Stimulated activated naive CD8-positive, alpha-beta T cell treated with anti-CD3 and anti-CD28 coated beads, Interleukin-15, amount 100 ng/mL, for 72 hours (primary cell): ENCODE data around the gene TRIM9.

Source experiments
- ATAC-seq: fragments of 150-1000 bp; cut with Tn5 transposase; 2 replicates; pipeline ENCODE4 v1.10.0; 2021; ENCODE audit warnings: mild to moderate bottlenecking, moderate library complexity
- DNase-seq, 2 donors: peaks; one replicate each; pipeline ENCODE4 v3.0.0; 2021 to 2022
- H3K27ac Mint-ChIP-seq, 2 donors: one replicate each; pipeline ENCODE4 v1.8.0; 2022; ENCODE audit warnings: mild to moderate bottlenecking in 2 of 2, mixed read lengths in 2 of 2, moderate library complexity in 2 of 2
- H3K27me3 Mint-ChIP-seq: one replicate; pipeline ENCODE4 v1.8.0; 2022; ENCODE audit warnings: mixed read lengths
- H3K4me1 Mint-ChIP-seq: one replicate; pipeline ENCODE4 v1.8.0; 2022; ENCODE audit warnings: mild to moderate bottlenecking, mixed read lengths
- H3K4me3 Mint-ChIP-seq, 2 donors: one replicate each; pipeline ENCODE4 v1.8.0; 2022; ENCODE audit warnings: mild to moderate bottlenecking in 2 of 2, mixed read lengths in 2 of 2, moderate library complexity in 1 of 2
- H3K9me3 Mint-ChIP-seq, 2 donors: one replicate each; pipeline ENCODE4 v1.8.0; 2022; ENCODE audit warnings: mixed read lengths in 2 of 2

The TRIM9 gene

DNA sequence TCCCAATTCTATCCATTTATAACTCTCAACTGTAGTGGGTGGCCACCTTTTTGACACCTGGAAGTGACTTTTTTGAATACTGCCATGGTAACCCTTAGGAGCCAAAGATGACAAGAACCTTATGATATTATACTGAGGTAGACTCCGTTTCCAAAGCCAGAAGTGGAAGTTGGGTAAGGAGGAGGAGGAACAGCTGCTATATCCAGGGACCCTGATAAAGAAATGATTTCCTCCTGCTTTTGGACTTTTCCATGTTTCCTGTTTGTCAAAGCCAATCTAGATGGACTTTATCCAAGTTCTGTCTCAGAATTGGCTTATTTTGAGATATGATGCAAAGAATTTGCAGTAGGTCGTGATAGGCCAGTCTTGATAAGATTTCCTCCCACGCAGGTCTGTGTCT is 14.3 kb downstream of the TRIM9 start:
- no peak for DNase-seq
- no peaks in the 10 kb centered on the region for H3K9me3 Mint-ChIP-seq
- no peak overlapping the region for H3K4me3 Mint-ChIP-seq
- no peaks in the 10 kb centered on the region for H3K27me3 Mint-ChIP-seq
- no peaks in the 10 kb centered on the region for H3K4me1 Mint-ChIP-seq
- no peak for ATAC-seq
- H3K27ac Mint-ChIP-seq = no peak overlapping the region

DNA sequence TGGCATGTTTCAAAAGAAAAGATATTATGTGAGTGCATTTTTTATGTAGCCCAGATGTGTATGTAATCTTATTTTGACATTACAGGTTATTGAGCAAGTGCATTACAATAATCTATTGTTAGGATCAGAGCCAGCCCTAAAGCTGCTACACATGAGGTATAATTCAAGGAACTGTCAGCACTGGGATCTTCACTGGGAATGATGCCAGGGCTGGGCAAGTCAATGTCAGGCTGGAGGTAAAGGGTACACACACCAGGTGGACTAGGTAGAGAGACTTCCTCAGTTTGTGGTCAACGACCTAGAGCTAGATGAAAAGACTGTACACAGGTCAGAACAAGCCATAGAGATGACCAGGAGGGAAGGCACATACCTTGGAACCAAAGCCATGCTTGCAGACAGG is 15.4 kb downstream of the TRIM9 start:
- no peak for DNase-seq
- no peak for ATAC-seq
- no peak overlapping the region for H3K4me3 Mint-ChIP-seq

DNA sequence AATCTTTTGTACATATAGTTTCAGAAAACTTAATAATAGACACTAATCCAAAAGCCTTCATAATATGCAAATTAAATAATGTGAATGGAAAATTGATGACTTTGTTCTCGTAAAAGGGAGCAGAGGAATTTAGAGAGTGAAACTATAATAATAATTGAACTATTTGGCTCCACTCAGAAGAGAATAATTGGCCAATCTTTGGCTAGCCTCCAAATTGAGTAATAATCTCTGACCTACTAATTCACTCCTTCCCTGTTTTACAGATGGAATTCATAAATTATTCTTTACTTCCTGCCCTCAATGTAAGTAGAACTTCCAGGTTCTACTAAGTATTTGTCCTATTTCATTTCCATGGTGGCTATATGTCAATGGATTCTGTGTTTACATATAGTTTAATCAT is 15.8 kb downstream of the TRIM9 start:
- Mint-ChIP-seq H3K27ac (no peak overlapping the region), H3K4me1 (no peaks in the 10 kb centered on the region), H3K4me3 (no peak overlapping the region), H3K9me3 (no peaks in the 10 kb centered on the region), H3K27me3 (no peaks in the 10 kb centered on the region)
- ATAC-seq (no peak), DNase-seq (no peak)

More for the DNA sequence above, 15.4 kb downstream of the TRIM9 start:
- H3K27me3 Mint-ChIP-seq = no peaks in the 10 kb centered on the region
- H3K4me1 Mint-ChIP-seq = no peaks in the 10 kb centered on the region
- H3K9me3 Mint-ChIP-seq = no peaks in the 10 kb centered on the region
- no peak overlapping the region for H3K27ac Mint-ChIP-seq

DNA sequence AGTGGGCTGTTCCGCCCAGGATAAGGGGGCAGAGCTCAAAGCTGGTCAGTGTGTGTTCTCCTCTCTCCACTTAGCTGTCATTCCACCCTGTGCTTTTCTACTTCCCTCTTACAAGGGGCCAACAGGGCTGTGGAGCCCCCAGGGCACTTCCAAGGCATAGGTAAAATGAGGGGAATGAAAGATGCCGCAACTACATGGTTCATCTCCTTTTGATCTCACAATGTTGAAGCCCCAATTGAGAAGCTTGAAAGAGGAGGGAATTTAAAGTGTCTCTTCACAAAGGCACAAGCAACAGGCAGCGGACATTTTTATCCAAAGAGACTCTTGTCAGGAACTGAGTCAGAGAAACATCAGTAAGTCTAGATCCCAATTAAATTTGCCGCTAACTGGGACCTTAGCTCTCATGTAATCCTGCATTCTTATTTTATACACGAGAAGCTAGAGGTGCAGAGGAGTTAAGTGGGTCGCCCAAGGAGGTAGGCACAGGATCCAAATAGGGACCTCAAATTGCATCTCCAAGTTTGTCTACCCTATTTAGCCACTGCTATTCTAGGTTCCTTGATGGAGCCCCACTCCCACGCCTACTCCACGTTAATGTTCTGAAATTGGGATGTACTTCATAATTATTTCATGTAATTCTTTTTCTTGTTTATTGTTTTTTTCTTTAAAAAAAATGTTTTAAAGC is 20.1 kb downstream of the TRIM9 start:
- H3K4me3 Mint-ChIP-seq = no peak overlapping the region
- no peaks in the 10 kb centered on the region for H3K9me3 Mint-ChIP-seq
- ATAC-seq = no peak
- H3K4me1 Mint-ChIP-seq = no peaks in the 10 kb centered on the region
- no peak for DNase-seq
- no peak overlapping the region for H3K27ac Mint-ChIP-seq
- no peaks in the 10 kb centered on the region for H3K27me3 Mint-ChIP-seq

DNA sequence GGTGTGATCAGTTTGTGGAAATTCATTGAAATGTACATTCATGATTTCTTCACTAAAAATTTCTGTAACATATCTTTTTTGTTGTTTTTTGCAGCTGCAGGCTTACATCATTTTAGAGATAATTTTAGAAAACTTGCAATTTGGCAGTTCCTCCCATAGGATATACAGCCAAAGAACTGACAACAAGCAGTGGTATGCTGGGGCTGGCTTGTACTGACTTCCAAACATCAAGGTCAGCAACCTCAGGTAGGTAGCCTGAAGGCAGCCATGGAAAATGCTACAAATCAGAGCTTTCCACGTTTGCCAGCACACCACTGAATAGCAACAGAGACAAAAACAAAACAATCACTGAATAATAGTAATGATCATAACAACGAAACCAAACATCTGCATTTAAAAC is 21.2 kb downstream of the TRIM9 start:
- no peak overlapping the region for H3K27ac Mint-ChIP-seq
- no peak overlapping the region for H3K4me3 Mint-ChIP-seq
- no peaks in the 10 kb centered on the region for H3K4me1 Mint-ChIP-seq
- DNase-seq (no peak), ATAC-seq (no peak)
- H3K27me3 Mint-ChIP-seq = no peaks in the 10 kb centered on the region
- peaks cover 0 to 3% of the 10 kb centered on the region in 2 donors for H3K9me3 Mint-ChIP-seq

DNA sequence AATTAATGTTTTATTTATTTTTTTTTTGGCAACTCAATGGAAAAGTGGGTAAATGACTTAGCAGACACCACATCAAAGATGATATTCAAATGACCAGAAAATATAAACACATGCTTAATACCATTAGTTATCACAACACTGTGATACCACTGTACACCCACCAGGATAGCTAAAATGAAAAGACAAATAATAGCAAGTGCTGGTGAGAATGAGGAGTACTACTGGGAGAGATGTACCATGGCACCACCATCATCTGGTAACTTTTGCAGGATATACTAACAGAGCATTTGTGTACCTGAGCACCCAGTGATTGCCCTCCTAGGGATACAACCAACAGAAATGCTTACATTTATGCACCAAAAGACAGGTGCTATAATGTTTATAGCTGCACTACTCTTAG is 21.9 kb downstream of the TRIM9 start:
- no peak overlapping the region for H3K27ac Mint-ChIP-seq
- H3K4me3 Mint-ChIP-seq = no peak overlapping the region
- H3K4me1 Mint-ChIP-seq = no peaks in the 10 kb centered on the region
- ATAC-seq (no peak), DNase-seq (no peak)
- no peaks in the 10 kb centered on the region for H3K27me3 Mint-ChIP-seq
- peaks cover 0 to 4% of the 10 kb centered on the region in 2 donors for H3K9me3 Mint-ChIP-seq

DNA sequence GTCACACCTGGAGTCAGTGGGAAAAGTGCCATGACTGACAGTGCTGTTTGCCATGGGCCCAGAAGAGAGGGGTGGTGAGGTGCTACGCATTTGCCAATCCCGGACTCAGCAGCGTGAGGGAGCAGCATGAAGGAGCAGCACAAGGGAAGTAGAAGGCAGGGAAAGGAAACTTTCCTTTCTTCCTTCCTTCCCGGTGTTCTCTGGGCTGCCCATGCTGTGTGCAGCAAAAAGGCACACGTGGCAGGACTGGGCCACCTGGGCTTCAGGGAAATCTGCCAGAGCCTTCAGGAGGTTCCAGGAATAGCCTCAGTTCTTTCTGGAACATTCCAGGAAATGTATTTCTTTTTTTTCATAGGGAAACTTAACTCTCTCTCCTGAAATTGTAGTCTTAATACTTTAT is 23.0 kb downstream of the TRIM9 start:
- no peaks in the 10 kb centered on the region for H3K27me3 Mint-ChIP-seq
- no peak overlapping the region for H3K4me3 Mint-ChIP-seq
- no peaks in the 10 kb centered on the region for H3K4me1 Mint-ChIP-seq
- DNase-seq (no peak), ATAC-seq (no peak)
- no peak overlapping the region for H3K27ac Mint-ChIP-seq
- peaks cover 0 to 4% of the 10 kb centered on the region in 2 donors for H3K9me3 Mint-ChIP-seq

DNA sequence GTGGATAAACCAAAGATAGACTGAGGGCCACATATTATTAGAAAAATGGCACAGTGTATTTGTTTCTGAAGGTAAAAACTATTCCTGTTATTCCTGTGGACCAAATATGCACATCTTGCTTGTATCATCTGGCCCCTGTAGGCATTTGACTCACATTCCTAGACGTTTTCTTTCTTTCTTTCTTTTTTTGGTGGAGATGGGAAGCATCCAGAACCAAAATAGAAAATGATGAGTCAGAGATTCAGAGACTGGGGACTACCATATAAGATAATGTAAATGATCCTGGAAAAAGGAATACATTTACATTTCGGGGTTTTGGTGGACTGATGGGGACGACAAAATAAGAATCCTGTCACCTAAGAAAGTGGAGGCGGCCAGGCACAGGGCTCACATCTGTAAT is 24.2 kb downstream of the TRIM9 start:
- ATAC-seq (no peak), DNase-seq (no peak)
- Mint-ChIP-seq H3K9me3 (peaks cover 0 to 4% of the 10 kb centered on the region in 2 donors), H3K4me3 (no peak overlapping the region), H3K4me1 (no peaks in the 10 kb centered on the region), H3K27me3 (no peaks in the 10 kb centered on the region), H3K27ac (no peak overlapping the region)

DNA sequence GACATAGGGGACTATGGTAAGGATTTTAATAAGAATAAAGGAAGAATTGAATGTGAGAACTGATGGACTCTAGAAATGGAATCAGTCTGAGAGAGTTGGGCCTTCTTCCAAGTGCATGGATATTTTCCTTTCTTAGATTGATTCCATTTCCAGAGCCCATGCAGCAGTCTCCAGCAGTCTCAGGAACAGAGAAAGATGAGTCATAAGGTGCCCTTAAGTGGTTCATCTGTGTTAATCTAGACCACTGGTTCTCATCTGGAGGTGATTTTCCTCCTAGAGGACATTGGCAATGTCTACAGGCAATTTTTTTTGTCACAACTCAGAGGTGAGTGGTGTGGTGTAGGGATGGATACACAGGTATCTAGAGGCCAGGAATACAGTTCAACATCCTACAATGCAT is 25.9 kb downstream of the TRIM9 start:
- Mint-ChIP-seq H3K4me1 (no peaks in the 10 kb centered on the region), H3K4me3 (no peak overlapping the region), H3K27me3 (no peaks in the 10 kb centered on the region), H3K27ac (peak overlapping the region in 1 of 2 donors; percentile 15), H3K9me3 (peaks cover 0 to 4% of the 10 kb centered on the region in 2 donors)
- ATAC-seq = no peak
- DNase-seq = no peak

DNA sequence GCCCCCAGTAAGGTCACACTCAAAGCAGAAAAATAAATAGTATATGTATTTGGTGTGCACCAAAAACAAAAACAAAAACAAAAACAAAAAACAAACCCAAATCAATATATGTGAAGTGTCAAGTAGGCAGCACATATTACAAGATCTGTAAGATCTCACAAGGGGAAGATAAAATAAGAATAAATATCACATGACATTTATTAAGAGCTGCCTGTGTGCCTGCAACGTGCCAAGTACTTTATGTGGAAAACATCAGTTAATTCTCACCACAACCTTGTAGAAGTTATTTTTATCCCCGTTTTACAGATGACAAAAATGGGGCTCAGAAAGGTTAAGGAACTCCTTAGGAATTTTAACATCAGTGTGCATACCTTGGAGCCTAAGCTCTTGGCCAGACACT is 26.6 kb downstream of the TRIM9 start:
- H3K27ac Mint-ChIP-seq = no peak overlapping the region
- DNase-seq = no peak
- no peak overlapping the region for H3K4me3 Mint-ChIP-seq
- no peaks in the 10 kb centered on the region for H3K4me1 Mint-ChIP-seq
- no peaks in the 10 kb centered on the region for H3K27me3 Mint-ChIP-seq
- H3K9me3 Mint-ChIP-seq = peaks cover under 1 to 4% of the 10 kb centered on the region in 2 donors
- no peak for ATAC-seq

DNA sequence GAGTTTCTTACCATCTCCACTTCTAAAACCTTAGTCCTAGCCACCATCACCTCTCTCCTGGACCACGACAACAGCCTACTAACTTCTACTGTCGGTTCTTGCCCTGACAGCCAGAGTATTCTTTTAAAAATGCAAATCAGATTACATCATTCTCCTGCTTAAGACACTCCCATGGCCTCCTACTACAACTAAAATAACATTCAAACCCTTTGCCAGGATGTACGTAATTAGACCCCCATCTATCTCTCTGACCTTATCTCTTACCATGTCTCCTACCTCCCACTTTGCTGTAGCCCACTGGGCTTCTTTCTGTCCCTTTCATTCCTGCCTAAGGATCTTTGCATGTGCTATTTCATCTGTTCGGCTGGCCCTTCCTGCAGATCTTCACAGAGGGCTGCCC is 27.6 kb downstream of the TRIM9 start:
- peak overlapping the region in 1 of 2 donors; percentile 14 for H3K27ac Mint-ChIP-seq
- H3K27me3 Mint-ChIP-seq = no peaks in the 10 kb centered on the region
- ATAC-seq = no peak
- no peak for DNase-seq
- H3K9me3 Mint-ChIP-seq = peaks cover 10 to 13% of the 10 kb centered on the region in 2 donors
- H3K4me3 Mint-ChIP-seq = no peak overlapping the region
- no peaks in the 10 kb centered on the region for H3K4me1 Mint-ChIP-seq

DNA sequence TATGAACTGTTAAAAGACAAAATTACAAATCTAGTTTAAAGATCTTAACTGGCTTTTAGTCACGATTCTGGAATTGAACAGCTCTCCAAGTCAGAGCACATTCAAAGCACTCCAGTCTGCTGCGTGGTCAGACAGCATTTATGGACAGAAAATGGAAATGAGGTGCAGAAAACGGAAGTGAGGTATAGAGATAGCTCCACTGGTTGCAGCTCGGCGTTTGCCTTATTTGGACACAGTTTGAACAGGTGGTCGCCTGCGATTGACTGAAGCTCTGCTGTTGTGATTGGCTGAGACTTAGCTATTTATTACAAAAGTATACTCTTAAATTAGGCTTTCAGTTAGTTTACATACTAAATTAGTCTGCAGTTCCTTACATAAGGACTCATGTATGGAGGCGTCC is 28.3 kb downstream of the TRIM9 start:
- Mint-ChIP-seq H3K27ac (no peak overlapping the region), H3K27me3 (no peaks in the 10 kb centered on the region), H3K9me3 (peaks cover 14% of the 10 kb centered on the region in 2 donors), H3K4me1 (no peaks in the 10 kb centered on the region), H3K4me3 (no peak overlapping the region)
- no peak for ATAC-seq
- no peak for DNase-seq

DNA sequence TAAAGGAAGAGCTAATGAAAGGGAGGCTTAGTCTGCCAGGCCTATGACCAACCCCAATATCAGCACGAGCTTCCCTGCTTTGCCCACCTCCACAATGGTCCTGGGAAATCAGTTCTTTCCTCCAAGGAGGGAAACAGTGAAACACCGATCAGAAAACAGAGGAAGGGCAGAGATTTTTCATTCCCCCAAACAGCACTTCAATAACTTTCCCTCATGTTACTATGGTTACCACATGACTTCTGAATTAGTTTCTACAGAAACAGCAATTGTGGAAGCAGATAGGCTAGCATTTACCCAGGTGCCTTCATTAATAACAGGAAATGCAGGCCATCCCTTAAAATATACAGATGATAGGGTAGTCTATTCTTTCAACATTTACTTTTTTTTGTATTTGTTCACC is 35.9 kb downstream of the TRIM9 start:
- H3K4me1 Mint-ChIP-seq = no peaks in the 10 kb centered on the region
- H3K27ac Mint-ChIP-seq = no peak overlapping the region
- peaks cover 10 to 14% of the 10 kb centered on the region in 2 donors for H3K9me3 Mint-ChIP-seq
- H3K27me3 Mint-ChIP-seq = no peaks in the 10 kb centered on the region
- DNase-seq (no peak), ATAC-seq (no peak)
- no peak overlapping the region for H3K4me3 Mint-ChIP-seq

DNA sequence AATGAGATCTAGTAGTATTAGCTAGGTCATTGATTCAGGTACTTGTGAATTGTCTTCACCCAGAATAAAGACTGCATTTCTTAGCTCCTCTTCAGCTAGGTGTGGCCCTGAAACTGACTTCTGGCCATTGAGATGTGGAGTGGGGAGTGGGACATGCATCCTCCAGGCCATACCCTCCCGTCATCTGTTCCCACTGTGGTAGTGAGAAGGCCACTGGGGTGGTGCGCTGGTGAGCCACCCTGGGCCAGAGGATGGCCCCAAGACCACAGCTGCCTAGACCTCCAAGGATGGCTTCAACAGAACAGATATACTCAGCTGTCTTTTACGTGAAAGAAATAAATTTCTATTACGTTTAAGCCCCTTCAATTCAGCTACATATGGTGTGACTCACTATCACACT is 36.5 kb downstream of the TRIM9 start:
- H3K27ac Mint-ChIP-seq = no peak overlapping the region
- no peak overlapping the region for H3K4me3 Mint-ChIP-seq
- no peak for ATAC-seq
- H3K9me3 Mint-ChIP-seq = peaks cover 10 to 14% of the 10 kb centered on the region in 2 donors
- no peaks in the 10 kb centered on the region for H3K27me3 Mint-ChIP-seq
- no peaks in the 10 kb centered on the region for H3K4me1 Mint-ChIP-seq
- no peak for DNase-seq

DNA sequence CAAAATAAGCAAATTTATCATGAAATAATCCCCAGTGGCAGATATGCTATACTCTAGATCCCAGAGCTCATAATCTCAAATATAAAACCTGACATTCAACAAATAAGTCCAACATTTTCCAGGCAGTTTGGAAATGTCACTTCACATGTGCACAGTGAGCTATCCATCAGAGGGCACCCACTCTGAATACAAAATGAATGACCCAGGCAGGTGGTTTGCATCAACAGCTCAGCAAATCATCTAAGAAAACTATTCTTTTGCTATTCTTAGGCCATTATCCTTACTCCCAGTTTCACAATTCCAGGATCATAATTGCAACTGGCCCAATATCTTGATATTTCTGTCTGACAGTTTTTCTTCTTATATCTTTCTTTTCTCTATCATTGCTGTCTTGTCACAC is 38.5 kb downstream of the TRIM9 start:
- no peak overlapping the region for H3K27ac Mint-ChIP-seq
- ATAC-seq = no peak
- DNase-seq = no peak
- H3K27me3 Mint-ChIP-seq = no peaks in the 10 kb centered on the region
- no peaks in the 10 kb centered on the region for H3K9me3 Mint-ChIP-seq
- H3K4me1 Mint-ChIP-seq = no peaks in the 10 kb centered on the region
- H3K4me3 Mint-ChIP-seq = no peak overlapping the region

DNA sequence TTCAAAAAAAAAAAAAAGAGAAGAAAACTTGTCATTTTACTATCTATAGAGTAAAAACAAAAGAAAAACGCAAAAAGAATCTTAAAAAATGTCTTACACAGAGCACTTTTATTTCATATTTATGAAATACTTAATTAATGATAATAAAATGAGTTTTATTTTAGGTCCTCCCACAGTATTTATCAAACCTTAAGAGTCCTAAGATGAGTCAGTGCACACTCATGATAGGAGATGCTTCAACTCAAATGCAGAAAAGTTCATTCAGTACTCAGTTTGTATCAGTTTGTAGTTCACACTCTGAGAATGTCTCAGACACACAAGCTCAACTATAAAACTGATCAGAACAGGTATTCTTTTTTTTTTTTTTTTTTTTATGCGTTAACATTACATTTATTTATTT is 41.7 kb downstream of the TRIM9 start:
- no peak for DNase-seq
- no peak for ATAC-seq
- peak overlapping the region in 1 of 2 donors; percentile 68 for H3K27ac Mint-ChIP-seq
- H3K4me1 Mint-ChIP-seq = no peaks in the 10 kb centered on the region
- H3K27me3 Mint-ChIP-seq = no peaks in the 10 kb centered on the region
- H3K9me3 Mint-ChIP-seq = no peaks in the 10 kb centered on the region
- H3K4me3 Mint-ChIP-seq = no peak overlapping the region

DNA sequence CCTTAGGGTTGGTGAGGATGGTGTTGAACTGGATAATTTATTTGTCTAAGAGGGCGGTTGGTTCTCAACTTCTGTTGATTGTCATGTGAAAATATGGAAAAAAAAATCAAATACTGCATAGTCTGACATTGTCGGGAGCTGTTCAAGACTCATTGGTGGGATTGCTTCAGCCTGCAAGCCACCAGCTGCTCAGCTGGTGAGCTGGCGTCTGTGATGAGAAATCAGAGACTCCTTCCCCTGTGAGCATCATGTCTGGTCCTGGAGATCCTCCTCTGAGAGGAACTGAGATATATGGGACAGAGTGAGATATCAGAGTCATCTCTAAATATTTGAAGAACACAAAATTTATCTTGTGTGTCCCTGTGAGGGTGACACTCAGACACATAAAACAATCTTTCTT is 49.9 kb downstream of the TRIM9 start:
- no peaks in the 10 kb centered on the region for H3K9me3 Mint-ChIP-seq
- H3K27me3 Mint-ChIP-seq = no peaks in the 10 kb centered on the region
- no peaks in the 10 kb centered on the region for H3K4me1 Mint-ChIP-seq
- DNase-seq (no peak), ATAC-seq (no peak)
- no peak overlapping the region for H3K4me3 Mint-ChIP-seq
- H3K27ac Mint-ChIP-seq = no peak overlapping the region
